Measurements from ENCODE around the gene GPR68.

The GPR68 gene

GRCh38 chr14:91281346-91281745, 36.8 kb upstream of the GPR68 start:
- ChIA-PET CTCF (interaction anchor here (0.8 to 1.5 kb wide), 2 partner anchors 55 to 104 kb away, joined by 3 to 6 read pairs; no protein-coding TSS in a partner anchor), POLR2A (no interaction called here)
- Histone ChIP-seq H3K36me3 (ENCODE audit: control insufficient read depth in 2 of 2, insufficient read depth in 1 of 2, low read length in 2 of 2) (peaks cover 5 to 50% of the 10 kb centered on the region in 2 experiments), H3K27ac (ENCODE audit: extremely low read depth, low read depth, low read length) (no peak overlapping the region), H3K4me3 (ENCODE audit: low read depth, low read length) (no peak overlapping the region), H3K4me1 (ENCODE audit: control insufficient read depth, insufficient read depth, low read length) (peaks cover 19% of the 10 kb centered on the region), H3K9me3 (ENCODE audit: control insufficient read depth, insufficient read depth, low read depth, low read length) (no peaks in the 10 kb centered on the region)
- TF ChIP-seq ZNF24 (tag by site-specific recombination; IDR thresholded peaks at IDR 0.05) (no peak), ZNF148 (tag by site-specific recombination; IDR thresholded peaks at IDR 0.05; ENCODE audit: borderline replicate concordance) (no peak), ZNF366 (tag by site-specific recombination; conservative IDR thresholded peaks at IDR 0.05) (no peak), ZNF335 (tag by site-specific recombination; conservative IDR thresholded peaks at IDR 0.05) (no peak), YY2 (tag by site-specific recombination; IDR thresholded peaks at IDR 0.05) (no peak), ZNF677 (tag by site-specific recombination; IDR thresholded peaks at IDR 0.05) (no peak), ZBTB17 (tag by site-specific recombination; IDR thresholded peaks at IDR 0.05) (no peak), KLF1 (tag by site-specific recombination; IDR thresholded peaks at IDR 0.05) (no peak)

- POLR2A ChIA-PET, result no interaction called here
- H3K36me3 ChIP-seq (ENCODE audit: control insufficient read depth in 2 of 2, insufficient read depth in 1 of 2, low read length in 2 of 2), result peaks cover 5 to 52% of the 10 kb centered on the region in 2 experiments
- H3K27ac ChIP-seq (ENCODE audit: extremely low read depth, low read depth, low read length), result no peak overlapping the region
- no peak for TF ChIP-seq ZNF404 (tag by site-specific recombination; IDR thresholded peaks at IDR 0.05)
- no peak for TF ChIP-seq ZNF530 (tag by site-specific recombination; IDR thresholded peaks at IDR 0.05; ENCODE audit: low read depth)
- TF ChIP-seq ZNF121 (tag by site-specific recombination; IDR thresholded peaks at IDR 0.05), result no peak
- TF ChIP-seq ZSCAN16 (tag by site-specific recombination; IDR thresholded peaks at IDR 0.05), result peak; percentile 91
- H3K4me1 ChIP-seq (ENCODE audit: control insufficient read depth, insufficient read depth, low read length), result peaks cover 12% of the 10 kb centered on the region
- CTCF ChIA-PET, result interaction anchor here (0.6 kb wide), 1 partner anchor 66 kb away, joined by 4 read pairs; no protein-coding TSS in a partner anchor
- no peak overlapping the region for H3K4me3 ChIP-seq (ENCODE audit: low read depth, low read length)
- H3K9me3 ChIP-seq (ENCODE audit: control insufficient read depth, insufficient read depth, low read depth, low read length), result no peaks in the 10 kb centered on the region
Observed at GRCh38 chr14:91280129-91280528, 35.6 kb upstream of the GPR68 start.

DNA sequence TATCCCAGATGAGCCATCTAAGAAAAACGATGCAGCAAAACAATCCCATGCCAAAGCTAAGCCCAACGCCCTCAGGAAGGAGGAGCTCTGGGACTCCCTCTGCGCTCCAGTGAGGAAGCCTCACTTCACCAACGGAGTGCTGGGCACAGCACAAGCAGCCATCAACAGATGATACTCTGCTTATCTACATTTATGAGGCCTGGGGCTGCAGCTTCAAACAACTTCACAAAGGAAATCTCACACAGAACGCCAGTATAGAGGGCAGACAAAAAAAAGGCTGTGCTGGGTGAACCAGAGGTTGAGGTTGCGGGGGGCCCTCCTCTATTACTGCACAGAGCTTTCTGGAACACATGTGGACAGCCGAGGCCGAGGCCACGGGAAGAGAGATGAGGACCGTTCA, 34.9 kb upstream of the GPR68 start:
- POLR2A ChIA-PET, result no interaction called here
- Histone ChIP-seq H3K36me3 (ENCODE audit: control insufficient read depth in 2 of 2, insufficient read depth in 1 of 2, low read length in 2 of 2) (peaks cover 5 to 52% of the 10 kb centered on the region in 2 experiments), H3K4me1 (ENCODE audit: control insufficient read depth, insufficient read depth, low read length) (peaks cover 7% of the 10 kb centered on the region), H3K9me3 (ENCODE audit: control insufficient read depth, insufficient read depth, low read depth, low read length) (no peaks in the 10 kb centered on the region), H3K27ac (ENCODE audit: extremely low read depth, low read depth, low read length) (no peak overlapping the region), H3K4me3 (ENCODE audit: low read depth, low read length) (no peak overlapping the region)
- CTCF ChIA-PET, result interaction anchor here (1.1 to 1.2 kb wide), 2 partner anchors 102 to 106 kb away, joined by 3 to 5 read pairs; no protein-coding TSS in a partner anchor
- TF ChIP-seq ZNF449 (tag by site-specific recombination; IDR thresholded peaks at IDR 0.05) (0 out of 2 replicates have a peak, but pooled peaks have one; percentile 31), CTCF (tag by site-specific recombination; IDR thresholded peaks at IDR 0.05) (no peak), ZNF830 (tag by site-specific recombination; IDR thresholded peaks at IDR 0.05; ENCODE audit: low read depth) (no peak)
